SK-N-MC (cell line): ENCODE results near the gene SMU1.

ENCODE experiments used
- EZH2 ChIP-seq: fragments of 200-600 bp; sonication (generic); IDR thresholded peaks from one replicate; pipeline ENCODE4 v1.6.1; 2017; ENCODE audit warnings: antibody characterized with exemption
- POLR2AphosphoS5 ChIP-seq: IDR thresholded peaks from 2 replicates; pipeline ENCODE4 v1.6.1; 2012; ENCODE audit warnings: mild to moderate bottlenecking, low read depth, low read length, borderline replicate concordance

- TF ChIP-seq POLR2AphosphoS5 (no peak), EZH2 (no peak)
Measured at GRCh38 chr9:33030285-33030684, 46.2 kb downstream of the SMU1 start.
